HEK293 (cell line): ENCODE measurements around the gene CEP44.

Source experiments
- CTCF ChIA-PET: fragments of 350-600 bp; formaldehyde crosslinking; extraction: SDS; loops from one replicate; lab custom pipeline; 2021; ENCODE audit warnings: antibody characterized with exemption; lab: Yijun Ruan, JAX
- POLR2A ChIA-PET: fragments of 300-600 bp; formaldehyde crosslinking; extraction: SDS; loops from one replicate; lab custom pipeline; 2020; ENCODE audit warnings: antibody characterized with exemption, inconsistent platforms; lab: Yijun Ruan, JAX
- H3K27ac ChIP-seq: fragments of 200-500 bp; sonication (Bioruptor generic); 2 replicates; pipeline ENCODE4 v1.5.1; 2014; ENCODE audit warnings: low read depth, low read length, control low read depth, inconsistent platforms; ENCODE audit errors: extremely low read depth
- H3K36me3 ChIP-seq, 2 experiments: fragments of 200-500 bp in 1 of 2; sonication (Bioruptor generic) in 1 of 2; 1 replicate in 1 of 2; 2 replicates in 1 of 2; pipeline ENCODE4 v1.5.1; 2014 to 2017; ENCODE audit warnings: inconsistent platforms in 2 of 2, low read length in 2 of 2; ENCODE audit not compliant: control insufficient read depth in 2 of 2, insufficient read depth in 1 of 2
- H3K4me1 ChIP-seq: fragments of 200-500 bp; sonication (Bioruptor generic); 2 replicates; pipeline ENCODE4 v1.5.1; 2014; ENCODE audit warnings: mild to moderate bottlenecking, low read length, inconsistent platforms; ENCODE audit not compliant: control insufficient read depth, insufficient read depth
- H3K4me3 ChIP-seq: 2 replicates; pipeline ENCODE4 v1.5.1; 2011; ENCODE audit warnings: low read depth, mild to moderate bottlenecking, control low read depth, low read length, moderate library complexity
- H3K9me3 ChIP-seq: fragments of 200-500 bp; sonication (Bioruptor generic); 2 replicates; pipeline ENCODE4 v1.5.1; 2014; ENCODE audit warnings: low read depth, low read length, inconsistent platforms; ENCODE audit not compliant: control insufficient read depth, insufficient read depth
- BCL6B ChIP-seq: fragments of 450-650 bp; formaldehyde crosslinking; IDR thresholded peaks from 2 replicates; pipeline ENCODE4 v1.5.1; 2017; ENCODE audit warnings: missing biosample characterization, missing genetic modification characterization
- FEZF1 ChIP-seq: fragments of 450-650 bp; formaldehyde crosslinking; IDR thresholded peaks from 2 replicates; pipeline ENCODE4 v1.5.1; 2016; ENCODE audit warnings: missing biosample characterization, missing genetic modification characterization
- GLI2 ChIP-seq: fragments of 450-650 bp; formaldehyde crosslinking; IDR thresholded peaks from 2 replicates; pipeline ENCODE4; 2017; ENCODE audit warnings: missing biosample characterization, missing genetic modification characterization, low read depth, borderline replicate concordance
- GLIS1 ChIP-seq: fragments of 450-650 bp; formaldehyde crosslinking; IDR thresholded peaks from 2 replicates; pipeline ENCODE4 v1.5.1; 2016; ENCODE audit warnings: missing biosample characterization, missing genetic modification characterization
- HOXD13 ChIP-seq: sonication (generic); formaldehyde crosslinking; IDR thresholded peaks from 2 replicates; pipeline ENCODE4 v1.8.0; 2022; ENCODE audit warnings: missing genetic modification reagents, borderline replicate concordance
- OSR2 ChIP-seq: fragments of 450-650 bp; formaldehyde crosslinking; IDR thresholded peaks from 2 replicates; pipeline ENCODE4 v1.5.1; 2016; ENCODE audit warnings: missing biosample characterization, missing genetic modification characterization
- PATZ1 ChIP-seq: fragments of 450-650 bp; formaldehyde crosslinking; IDR thresholded peaks from 2 replicates; pipeline ENCODE4 v1.5.1; 2016; ENCODE audit warnings: missing biosample characterization, missing genetic modification characterization
- PRDM10 ChIP-seq: fragments of 450-650 bp; formaldehyde crosslinking; IDR thresholded peaks from 2 replicates; pipeline ENCODE4 v1.5.1; 2016; ENCODE audit warnings: missing biosample characterization, missing genetic modification characterization
- SCRT1 ChIP-seq: fragments of 450-650 bp; formaldehyde crosslinking; IDR thresholded peaks from 2 replicates; pipeline ENCODE4 v1.5.1; 2016; ENCODE audit warnings: missing biosample characterization, missing genetic modification characterization, borderline replicate concordance
- SETDB1 ChIP-seq: IDR thresholded peaks from one replicate; pipeline ENCODE4 v1.6.1; 2017; ENCODE audit warnings: mild to moderate bottlenecking, low read length, moderate library complexity, mixed read lengths; ENCODE audit not compliant: insufficient read length
- TCF7L2 ChIP-seq: IDR thresholded peaks from 2 replicates; pipeline ENCODE4 v1.6.1; 2011; ENCODE audit warnings: low read depth, mild to moderate bottlenecking, inconsistent platforms, low read length, moderate library complexity, borderline replicate concordance
- ZBTB48 ChIP-seq: fragments of 450-650 bp; formaldehyde crosslinking; IDR thresholded peaks from 2 replicates; pipeline ENCODE4 v1.5.1; 2016; ENCODE audit warnings: missing biosample characterization, missing genetic modification characterization
- ZNF174 ChIP-seq: fragments of 450-650 bp; formaldehyde crosslinking; IDR thresholded peaks from 2 replicates; pipeline ENCODE4 v1.5.0; 2017; ENCODE audit warnings: missing biosample characterization, mild to moderate bottlenecking, missing genetic modification characterization
- ZNF324 ChIP-seq: fragments of 450-650 bp; formaldehyde crosslinking; IDR thresholded peaks from 2 replicates; pipeline ENCODE4 v1.5.1; 2016; ENCODE audit warnings: missing biosample characterization, missing genetic modification characterization
- ZNF350 ChIP-seq: fragments of 450-650 bp; formaldehyde crosslinking; IDR thresholded peaks from 2 replicates; pipeline ENCODE4 v1.5.0; 2017; ENCODE audit warnings: missing biosample characterization, mild to moderate bottlenecking, missing genetic modification characterization
- ZNF548 ChIP-seq: fragments of 450-650 bp; formaldehyde crosslinking; IDR thresholded peaks from 2 replicates; pipeline ENCODE4 v1.5.1; 2016; ENCODE audit warnings: missing biosample characterization, missing genetic modification characterization
- ZNF580 ChIP-seq: fragments of 450-650 bp; formaldehyde crosslinking; IDR thresholded peaks from 2 replicates; pipeline ENCODE4 v1.5.1; 2016; ENCODE audit warnings: missing biosample characterization, missing genetic modification characterization
- ZNF664 ChIP-seq: fragments of 450-650 bp; formaldehyde crosslinking; IDR thresholded peaks from 2 replicates; pipeline ENCODE4 v1.5.1; 2016; ENCODE audit warnings: missing biosample characterization, missing genetic modification characterization
- ZNF843 ChIP-seq: fragments of 450-650 bp; formaldehyde crosslinking; IDR thresholded peaks from 2 replicates; pipeline ENCODE4 v1.5.1; 2016; ENCODE audit warnings: missing biosample characterization, missing genetic modification characterization
- ZSCAN4 ChIP-seq: fragments of 450-650 bp; formaldehyde crosslinking; IDR thresholded peaks from 2 replicates; pipeline ENCODE4 v1.5.1; 2017; ENCODE audit warnings: missing biosample characterization, missing genetic modification characterization
- TF ChIP-seq, protein P1 (sequence below): fragments of 450-650 bp; formaldehyde crosslinking; IDR thresholded peaks from 2 replicates; pipeline ENCODE4 v1.5.1; 2017; ENCODE audit warnings: missing biosample characterization, missing genetic modification characterization

CEP44 gene

DNA sequence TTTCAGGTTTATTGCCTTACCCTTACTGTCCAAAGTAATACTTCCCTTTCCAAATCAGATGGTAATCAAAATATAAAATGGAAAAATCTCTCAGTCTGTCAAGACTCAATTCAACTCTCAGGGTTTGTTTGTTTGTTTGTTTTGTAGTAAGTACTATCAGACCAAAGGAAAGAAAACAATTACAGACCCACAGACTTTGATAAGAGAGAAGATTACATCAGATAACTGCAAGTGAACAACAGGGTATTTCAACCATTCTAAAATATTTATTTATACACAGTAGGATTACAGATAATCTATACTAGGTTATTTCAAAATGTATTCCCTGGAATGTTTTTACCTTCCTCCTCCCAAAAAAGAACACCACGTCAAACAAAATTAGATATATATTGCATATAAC is 29.1 kb upstream of the CEP44 start:
- Histone ChIP-seq H3K27ac (no peak overlapping the region), H3K4me3 (no peak overlapping the region)
- peak; percentile 76 for TF ChIP-seq FEZF1 (tag by site-specific recombination)
- TF ChIP-seq ZNF548 = no peak
- peak; percentile 88; the same call in 1 of the 2 replicates for TF ChIP-seq TCF7L2
- TF ChIP-seq, all 188 proteins: peak for 2
- peaks cover 10% of the 10 kb centered on the region; the same call in 1 of the 2 replicates for H3K4me1 ChIP-seq
- ChIA-PET CTCF (no interaction called here), POLR2A (no interaction called here)
- H3K36me3 ChIP-seq = no peaks in the 10 kb centered on the region
- no peaks in the 10 kb centered on the region for H3K9me3 ChIP-seq

DNA sequence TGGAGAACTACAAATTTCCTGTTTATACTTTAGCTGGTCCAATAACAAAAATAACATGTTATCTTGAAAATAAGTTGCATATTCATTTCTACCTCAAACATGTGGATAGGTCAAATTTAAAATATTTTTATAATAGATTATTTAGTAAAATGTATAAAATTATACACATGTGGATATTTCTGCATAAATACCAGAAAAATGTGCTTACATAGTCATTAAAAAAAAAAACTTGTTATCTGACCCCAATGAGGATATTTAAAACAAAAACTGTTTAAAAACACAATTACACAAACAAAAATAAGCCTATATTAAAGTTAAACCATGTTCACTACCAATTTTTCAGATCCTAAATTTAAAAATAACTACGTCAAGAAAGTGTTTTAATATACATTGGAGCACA is 28.3 kb upstream of the CEP44 start:
- Histone ChIP-seq H3K27ac (no peak overlapping the region), H3K4me1 (peaks cover 10% of the 10 kb centered on the region; the same call in 1 of the 2 replicates), H3K9me3 (no peaks in the 10 kb centered on the region), H3K36me3 (no peaks in the 10 kb centered on the region), H3K4me3 (no peak overlapping the region)
- ChIA-PET POLR2A (no interaction called here), CTCF (interaction anchor here (0.6 kb wide), 1 partner anchor 115 kb away, joined by 3 read pairs; no protein-coding TSS in a partner anchor)
- TF ChIP-seq ZNF664 (tag by site-specific recombination) = no peak
- no peak for TF ChIP-seq ZNF350 (tag by site-specific recombination)
- no peak for TF ChIP-seq BCL6B (tag by site-specific recombination)
- no peak for TF ChIP-seq ZNF174 (tag by site-specific recombination)
- no peak for TF ChIP-seq ZSCAN4
- TF ChIP-seq ZNF324 (tag by site-specific recombination) = no peak
- TF ChIP-seq, protein P1, sequence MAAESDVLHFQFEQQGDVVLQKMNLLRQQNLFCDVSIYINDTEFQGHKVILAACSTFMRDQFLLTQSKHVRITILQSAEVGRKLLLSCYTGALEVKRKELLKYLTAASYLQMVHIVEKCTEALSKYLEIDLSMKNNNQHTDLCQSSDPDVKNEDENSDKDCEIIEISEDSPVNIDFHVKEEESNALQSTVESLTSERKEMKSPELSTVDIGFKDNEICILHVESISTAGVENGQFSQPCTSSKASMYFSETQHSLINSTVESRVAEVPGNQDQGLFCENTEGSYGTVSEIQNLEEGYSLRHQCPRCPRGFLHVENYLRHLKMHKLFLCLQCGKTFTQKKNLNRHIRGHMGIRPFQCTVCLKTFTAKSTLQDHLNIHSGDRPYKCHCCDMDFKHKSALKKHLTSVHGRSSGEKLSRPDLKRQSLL (tag by site-specific recombination) = no peak
- TF ChIP-seq OSR2 (tag by site-specific recombination) = no peak
- no peak for TF ChIP-seq SETDB1
- TF ChIP-seq ZNF580 (tag by site-specific recombination) = no peak
- no peak for TF ChIP-seq ZBTB48 (tag by site-specific recombination)
- no peak for TF ChIP-seq GLI2 (tag by site-specific recombination)

DNA sequence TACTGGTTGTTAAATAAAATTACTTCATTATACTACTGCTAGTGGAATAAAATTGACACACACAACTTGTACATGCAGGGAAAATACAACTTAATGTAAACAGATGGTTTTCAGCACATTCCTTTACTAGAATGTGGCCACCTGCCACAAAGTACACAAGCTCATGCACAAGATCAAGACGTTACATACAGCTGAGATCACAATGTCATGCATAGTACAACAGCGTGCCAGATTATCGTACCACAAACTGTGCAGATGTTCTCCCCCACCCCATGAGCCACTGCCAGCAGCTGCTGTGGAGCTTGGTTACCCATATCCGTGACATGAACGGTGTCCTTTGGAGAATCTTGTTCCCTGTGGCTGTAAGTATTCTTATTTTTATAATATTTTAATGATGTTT is 27.9 kb upstream of the CEP44 start:
- no peak overlapping the region for H3K4me3 ChIP-seq
- ChIA-PET CTCF (interaction anchor here (0.6 kb wide), 1 partner anchor 115 kb away, joined by 3 read pairs; no protein-coding TSS in a partner anchor), POLR2A (interaction anchor here (0.6 kb wide), 1 partner anchor 1088 kb away, joined by 3 read pairs; no protein-coding TSS in a partner anchor)
- H3K9me3 ChIP-seq = no peaks in the 10 kb centered on the region
- H3K36me3 ChIP-seq = no peaks in the 10 kb centered on the region
- H3K27ac ChIP-seq = no peak overlapping the region
- H3K4me1 ChIP-seq = peaks cover 10% of the 10 kb centered on the region; the same call in 1 of the 2 replicates
- TF ChIP-seq GLIS1 (tag by site-specific recombination) (peak; percentile 44; the same call in 1 of the 2 replicates), ZNF843 (tag by site-specific recombination) (peak; percentile 69), HOXD13 (CRISPR knock-in tag) (no peak), PRDM10 (tag by site-specific recombination) (peak; percentile 43; the same call in 1 of the 2 replicates), SCRT1 (peak; percentile 20; the same call in 1 of the 2 replicates), PATZ1 (peak; percentile 50; the same call in 1 of the 2 replicates)
